Transverse colon (tissue), 4 donors: Measurements from ENCODE around the gene OR2K2.

Experiments
- CTCF ChIP-seq, 5 experiments: fragments of 200-600 bp in 3 of 5; fragments of 450-650 bp in 2 of 5; sonication (generic) in 3 of 5; IDR thresholded peaks; 1 replicate in 2 of 5; 2 replicates in 3 of 5; pipeline ENCODE4 v1.5.1; 2016 to 2017; ENCODE audit warnings: antibody characterized with exemption in 5 of 5, inconsistent platforms in 3 of 5, mild to moderate bottlenecking in 2 of 5, moderate library complexity in 1 of 5
- EP300 ChIP-seq: sonication (generic); formaldehyde crosslinking; IDR thresholded peaks from one replicate; pipeline ENCODE4 v1.6.1; 2017; ENCODE audit warnings: antibody characterized with exemption, low read depth
- POLR2A ChIP-seq: fragments of 450-650 bp; IDR thresholded peaks from one replicate; pipeline ENCODE4 v1.6.1; 2016; ENCODE audit warnings: antibody characterized with exemption, mild to moderate bottlenecking, moderate library complexity
- POLR2AphosphoS5 ChIP-seq, 3 donors: sonication (generic); formaldehyde crosslinking; IDR thresholded peaks; one replicate each; pipeline ENCODE4 v1.6.1; 2016; ENCODE audit warnings: antibody characterized with exemption in 3 of 3

- TF ChIP-seq POLR2AphosphoS5 (IDR thresholded peaks at IDR 0.05) (no peak), CTCF (IDR thresholded peaks at IDR 0.05) (no peak), POLR2A (no peak), EP300 (no peak)
Observed at GRCh38 chr9:111360881-111361280, 30.9 kb upstream of the OR2K2 start.
